Measurements from ENCODE around the gene SNPH. TPM values are rescaled to one million over a fixed set of nuclear protein-coding genes. Genes with fewer than 3 reads are reported as not detected.

The SNPH gene
- total RNA-seq, 1 donor from 2014 or later, result 6.0 TPM

DNA sequence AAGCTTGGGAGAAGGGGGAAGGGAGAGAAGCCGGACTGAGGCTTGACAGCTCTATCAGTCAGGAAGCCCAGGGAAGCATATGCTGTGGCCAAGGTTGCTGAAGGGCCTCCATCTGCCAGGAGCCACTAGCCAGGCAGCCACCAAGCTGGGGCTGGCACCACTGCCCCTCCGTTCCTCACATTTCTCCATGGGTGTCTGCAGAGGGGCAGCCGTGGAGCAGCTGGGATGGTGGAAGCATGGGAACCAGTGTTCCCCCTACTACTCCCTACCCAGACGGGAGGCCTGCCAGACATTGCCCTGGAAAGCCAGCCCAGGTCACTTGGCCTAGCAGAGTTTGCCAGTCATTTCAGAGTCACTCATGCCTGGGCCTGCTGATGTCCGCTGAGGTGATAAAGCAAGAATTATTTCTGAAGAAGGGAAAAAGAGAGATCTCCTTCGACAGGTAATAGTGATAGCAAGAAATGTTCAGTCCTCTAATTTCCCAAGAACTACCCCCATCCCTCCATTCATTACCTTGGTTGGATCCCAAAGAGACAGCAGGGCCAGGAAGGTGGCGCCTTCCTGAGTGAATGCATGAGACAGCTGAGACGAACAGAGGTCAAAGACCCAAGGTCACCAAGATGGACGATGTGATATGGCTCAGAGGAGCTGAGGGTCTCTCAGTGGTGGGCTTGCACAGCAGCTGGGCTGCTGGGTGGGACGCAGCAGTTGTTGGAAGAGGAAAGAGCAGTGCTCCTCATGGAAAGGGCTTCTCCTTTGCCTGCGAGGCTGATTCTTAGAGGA is 21.9 kb downstream of the SNPH start:
- no peak for DNase-seq (ENCODE audit: low spot score)

- no peak for DNase-seq (ENCODE audit: low spot score)
These were observed 25.2 kb downstream of the SNPH start for GRCh38 chr20:1291191-1291741.

DNA sequence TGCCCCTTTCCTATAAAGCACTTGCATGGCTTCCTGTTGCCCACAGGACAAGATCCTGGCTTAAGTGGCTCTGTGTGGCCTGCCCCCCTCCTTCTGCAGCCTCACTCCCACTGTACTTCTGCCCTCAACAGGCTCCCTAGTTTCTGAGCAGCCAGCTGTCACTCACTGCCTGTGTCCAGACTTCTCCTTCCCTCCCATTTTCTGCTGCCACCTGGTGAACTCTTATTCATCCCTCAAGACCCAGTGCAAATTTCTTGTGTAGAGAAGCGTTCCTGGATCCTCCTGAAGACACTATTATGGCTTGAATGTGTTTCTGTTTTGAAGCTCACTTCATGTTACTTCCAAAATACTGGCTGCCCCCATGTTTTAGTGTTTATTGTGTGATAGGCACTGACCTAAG is 26.5 kb downstream of the SNPH start:
- no peak for DNase-seq (ENCODE audit: low spot score)

GRCh38 chr20:1293641-1294379 is 27.7 kb downstream of the SNPH start:
- no peak for DNase-seq (ENCODE audit: low spot score)

DNA sequence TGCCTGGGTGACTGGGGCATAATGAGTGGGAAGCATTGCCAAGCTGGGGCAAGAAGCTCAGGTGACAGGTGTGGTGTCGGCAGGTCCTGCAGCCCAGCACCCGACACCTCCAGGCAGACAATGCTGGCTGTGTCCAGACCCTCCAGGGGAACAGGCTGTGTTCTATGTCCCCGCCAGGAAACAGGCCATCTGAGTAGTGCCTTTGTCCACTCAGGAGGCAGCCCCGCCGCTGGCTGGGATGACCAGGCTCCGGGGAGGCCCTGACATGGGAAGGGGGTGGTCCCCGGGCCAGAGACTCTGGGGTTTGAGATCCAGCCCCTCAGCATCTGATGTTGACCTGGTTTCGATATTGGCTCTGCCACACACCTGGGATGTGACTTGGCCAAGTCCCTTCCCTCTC is 28.4 kb downstream of the SNPH start:
- DNase-seq (ENCODE audit: low spot score), result no peak

DNA sequence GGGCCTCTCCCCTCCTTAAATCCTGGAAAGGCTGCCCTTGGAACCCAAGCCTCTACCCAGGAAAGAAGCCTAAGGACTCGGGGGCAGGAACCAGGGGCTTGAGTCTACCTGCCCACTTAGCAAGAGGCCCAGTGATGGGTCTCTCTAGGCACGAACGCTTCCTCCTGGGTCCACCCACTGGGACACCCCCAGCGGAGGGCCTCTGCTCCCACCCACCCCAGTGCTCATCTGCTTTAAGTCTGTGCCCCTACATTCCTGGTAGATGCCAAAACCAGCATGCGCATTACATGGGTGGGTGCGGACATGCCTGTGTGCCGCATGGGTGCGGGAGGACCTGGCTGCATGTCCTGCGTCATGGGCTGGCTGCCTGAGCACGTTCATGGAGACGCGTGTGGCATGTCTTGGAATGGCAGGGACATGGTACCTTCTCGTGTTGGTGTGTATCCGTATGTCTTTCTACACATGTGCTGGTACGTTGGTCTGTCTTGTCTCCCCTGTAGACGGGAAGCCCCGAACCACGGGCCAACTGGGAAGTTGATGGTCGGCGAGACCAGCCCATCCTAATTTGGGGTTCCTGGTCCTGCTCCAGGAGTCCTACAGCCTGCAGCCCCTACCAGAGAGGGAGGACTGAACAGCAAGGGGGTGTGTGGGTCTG is 29.3 kb downstream of the SNPH start:
- DNase-seq (ENCODE audit: low spot score), result no peak

GRCh38 chr20:1296117-1296610 is 30.1 kb downstream of the SNPH start:
- no peak for DNase-seq (ENCODE audit: low spot score)

DNA sequence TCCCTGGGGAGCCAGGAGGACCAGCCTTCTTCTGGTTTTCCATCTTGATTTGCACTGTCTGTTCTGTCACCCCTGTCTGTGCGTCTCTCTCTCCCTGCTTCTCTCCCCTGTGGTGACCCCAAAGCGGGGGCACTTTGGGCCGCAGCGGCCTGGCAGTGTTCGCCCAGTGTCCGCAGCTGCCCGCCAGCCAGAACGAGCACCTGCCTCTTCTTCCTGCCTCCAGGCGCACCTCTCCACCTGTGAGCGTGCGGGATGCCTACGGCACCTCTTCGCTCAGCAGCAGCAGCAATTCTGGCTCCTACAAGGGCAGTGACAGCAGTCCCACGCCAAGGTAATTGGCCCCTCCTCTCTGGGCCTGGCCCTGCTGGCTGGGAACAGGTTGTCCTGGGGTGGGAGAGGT is 30.8 kb downstream of the SNPH start:
- DNase-seq (ENCODE audit: low spot score), result no peak

DNA sequence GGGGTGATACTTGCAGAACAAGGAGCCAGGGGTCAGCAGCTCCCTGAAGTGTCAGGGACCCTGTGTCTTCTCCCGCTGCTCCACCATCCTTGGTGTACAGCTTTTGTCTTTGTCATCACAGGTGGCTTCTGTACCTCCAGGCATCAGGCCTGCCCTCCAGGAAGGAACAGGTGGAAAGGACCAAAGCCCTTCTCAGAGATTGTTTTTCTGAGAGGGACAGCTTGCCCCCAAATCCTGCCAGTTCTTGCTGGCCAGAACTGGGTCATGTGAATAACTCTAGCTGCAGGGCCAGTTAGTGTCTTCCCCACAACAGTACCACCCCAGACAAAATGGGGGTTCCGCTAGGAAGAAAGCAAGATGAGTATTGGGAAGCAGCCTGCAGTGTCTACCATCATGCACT is 31.4 kb downstream of the SNPH start:
- DNase-seq (ENCODE audit: low spot score), result no peak

DNA sequence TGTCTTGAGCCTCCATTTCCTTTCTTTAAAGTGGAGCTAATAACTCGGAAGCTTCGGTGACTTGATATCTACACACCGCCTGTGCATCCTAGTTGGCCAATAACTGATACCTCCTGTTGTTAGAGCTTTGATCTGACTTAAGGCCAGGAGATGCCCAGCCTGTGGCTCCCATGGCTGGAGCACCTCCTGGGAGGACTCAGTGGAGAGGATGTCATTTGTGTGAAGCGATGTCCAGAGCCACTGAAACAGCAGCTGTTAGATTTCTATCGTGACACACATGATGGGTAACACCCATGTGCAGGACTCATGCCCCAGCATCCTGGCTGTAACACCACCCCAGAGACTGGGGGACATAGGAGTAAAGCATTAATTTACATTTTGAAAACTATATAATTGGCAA is 32.1 kb downstream of the SNPH start:
- DNase-seq (ENCODE audit: low spot score), result no peak

GRCh38 chr20:1298888-1299511 is 32.9 kb downstream of the SNPH start:
- DNase-seq (ENCODE audit: low spot score), result no peak

DNA sequence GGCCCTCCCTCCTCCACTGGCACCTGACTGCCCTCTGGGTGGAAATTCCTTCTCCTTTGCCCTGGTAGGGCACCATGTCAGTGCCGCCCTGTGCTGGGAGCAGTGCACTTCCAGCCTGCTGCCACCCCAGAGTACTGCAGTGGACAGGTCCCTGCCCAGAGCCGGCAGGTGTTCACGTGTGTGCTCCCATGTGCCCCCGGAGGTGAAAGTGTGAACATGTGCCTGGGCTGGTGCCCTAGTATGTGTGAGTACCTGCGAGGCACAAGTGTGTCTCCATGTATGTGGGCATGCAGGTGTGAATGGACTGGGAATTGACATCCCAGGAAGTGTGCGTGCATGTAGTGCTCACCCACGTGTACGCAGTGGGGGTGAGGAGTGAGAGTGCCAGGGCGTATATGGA is 33.4 kb downstream of the SNPH start:
- no peak for DNase-seq (ENCODE audit: low spot score)

- no peak for DNase-seq (ENCODE audit: low spot score)
These were observed 34.2 kb downstream of the SNPH start for GRCh38 chr20:1300083-1300840.

DNA sequence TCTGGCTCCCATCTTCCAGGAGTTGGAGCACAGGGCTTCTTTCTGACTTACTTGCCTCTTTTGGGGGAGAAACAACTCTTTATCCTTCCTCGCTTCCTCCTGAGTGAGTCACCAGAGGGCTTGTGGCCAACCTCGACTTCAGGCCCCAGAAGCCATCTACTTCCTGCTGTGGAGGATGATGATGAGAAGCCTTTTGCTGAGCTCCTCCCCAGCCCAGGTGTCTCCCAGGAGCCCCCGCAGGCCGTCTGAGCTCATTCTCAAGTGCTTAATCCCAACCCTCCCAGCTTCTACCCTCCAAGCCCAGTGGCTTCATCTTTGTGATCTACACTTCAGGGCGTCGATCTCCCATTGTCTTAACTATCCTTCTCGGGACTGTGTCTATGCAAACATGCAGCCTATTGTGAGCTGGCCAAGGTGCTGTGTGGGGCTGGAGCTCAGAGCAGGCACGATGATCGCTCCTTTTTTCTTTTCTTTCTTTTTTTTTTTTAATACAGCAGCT is 35.0 kb downstream of the SNPH start:
- no peak for DNase-seq (ENCODE audit: low spot score)

DNA sequence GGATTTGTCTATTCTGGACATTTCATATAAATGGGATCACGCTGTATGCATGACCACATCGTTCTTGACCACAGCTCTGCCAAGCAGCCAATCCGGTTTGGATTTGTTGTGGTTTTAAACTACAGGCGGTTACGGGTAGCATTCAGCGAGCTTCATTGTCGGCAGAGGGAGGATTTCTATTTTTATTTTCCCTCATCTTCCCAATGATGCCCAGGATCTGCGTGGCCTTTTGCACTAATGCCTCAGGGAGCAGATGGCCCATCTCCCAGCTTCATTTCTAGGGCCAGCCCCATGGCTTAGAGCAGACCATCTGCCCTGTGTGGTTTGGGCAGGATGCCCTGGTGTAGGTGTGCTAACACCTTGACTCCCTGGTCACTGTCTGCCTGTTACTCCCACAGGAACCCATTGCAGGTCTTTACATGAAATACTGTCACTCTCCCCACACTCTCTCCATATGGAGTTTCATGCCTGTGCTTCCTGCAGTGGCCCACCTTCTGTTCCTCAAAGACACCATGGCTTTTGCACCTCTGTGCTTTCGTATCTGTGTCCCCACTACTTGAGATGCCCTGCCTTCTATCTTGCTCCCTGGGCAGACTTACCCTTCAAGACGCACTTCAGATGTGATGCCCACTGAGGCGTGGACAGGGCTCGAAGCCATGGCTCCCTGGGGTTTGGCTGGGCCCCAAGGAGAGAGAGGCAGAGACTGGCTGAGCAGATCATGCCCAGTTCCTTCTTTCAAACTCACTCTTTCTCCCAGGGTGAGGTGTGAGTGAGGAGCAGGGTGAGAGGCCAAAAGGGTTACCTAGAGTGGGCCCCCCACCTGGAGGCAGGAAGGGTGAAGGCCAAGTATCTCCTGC is 36.8 kb downstream of the SNPH start:
- no peak for DNase-seq (ENCODE audit: low spot score)

DNA sequence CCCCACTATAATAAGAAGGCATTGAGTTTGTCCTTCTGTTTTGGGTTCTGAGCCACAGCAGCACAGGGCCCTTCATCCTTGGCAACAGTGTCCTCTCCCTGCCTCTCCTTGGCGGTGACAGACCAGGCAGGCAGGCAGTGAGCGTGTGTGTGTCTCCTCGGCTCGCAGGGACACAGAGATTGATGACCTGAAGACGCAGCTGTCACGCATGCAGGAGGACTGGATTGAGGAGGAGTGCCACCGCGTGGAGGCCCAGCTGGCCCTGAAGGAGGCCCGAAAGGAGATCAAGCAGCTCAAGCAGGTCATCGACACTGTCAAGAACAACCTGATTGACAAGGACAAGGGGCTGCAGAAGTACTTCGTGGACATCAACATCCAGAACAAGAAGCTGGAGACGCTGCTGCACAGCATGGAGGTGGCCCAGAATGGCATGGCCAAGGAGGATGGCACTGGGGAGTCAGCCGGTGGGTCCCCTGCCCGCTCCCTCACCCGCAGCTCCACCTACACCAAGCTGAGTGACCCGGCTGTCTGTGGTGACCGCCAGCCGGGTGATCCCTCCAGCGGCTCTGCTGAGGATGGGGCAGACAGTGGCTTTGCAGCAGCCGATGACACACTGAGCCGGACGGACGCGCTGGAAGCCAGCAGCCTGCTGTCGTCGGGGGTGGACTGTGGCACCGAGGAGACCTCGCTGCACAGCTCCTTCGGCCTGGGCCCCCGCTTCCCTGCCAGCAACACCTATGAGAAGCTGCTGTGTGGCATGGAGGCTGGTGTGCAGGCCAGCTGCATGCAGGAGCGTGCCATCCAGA is 38.8 kb downstream of the SNPH start:
- no peak for DNase-seq (ENCODE audit: low spot score)

GRCh38 chr20:1305712-1306111 is 39.6 kb downstream of the SNPH start:
- no peak for DNase-seq (ENCODE audit: low spot score)

DNA sequence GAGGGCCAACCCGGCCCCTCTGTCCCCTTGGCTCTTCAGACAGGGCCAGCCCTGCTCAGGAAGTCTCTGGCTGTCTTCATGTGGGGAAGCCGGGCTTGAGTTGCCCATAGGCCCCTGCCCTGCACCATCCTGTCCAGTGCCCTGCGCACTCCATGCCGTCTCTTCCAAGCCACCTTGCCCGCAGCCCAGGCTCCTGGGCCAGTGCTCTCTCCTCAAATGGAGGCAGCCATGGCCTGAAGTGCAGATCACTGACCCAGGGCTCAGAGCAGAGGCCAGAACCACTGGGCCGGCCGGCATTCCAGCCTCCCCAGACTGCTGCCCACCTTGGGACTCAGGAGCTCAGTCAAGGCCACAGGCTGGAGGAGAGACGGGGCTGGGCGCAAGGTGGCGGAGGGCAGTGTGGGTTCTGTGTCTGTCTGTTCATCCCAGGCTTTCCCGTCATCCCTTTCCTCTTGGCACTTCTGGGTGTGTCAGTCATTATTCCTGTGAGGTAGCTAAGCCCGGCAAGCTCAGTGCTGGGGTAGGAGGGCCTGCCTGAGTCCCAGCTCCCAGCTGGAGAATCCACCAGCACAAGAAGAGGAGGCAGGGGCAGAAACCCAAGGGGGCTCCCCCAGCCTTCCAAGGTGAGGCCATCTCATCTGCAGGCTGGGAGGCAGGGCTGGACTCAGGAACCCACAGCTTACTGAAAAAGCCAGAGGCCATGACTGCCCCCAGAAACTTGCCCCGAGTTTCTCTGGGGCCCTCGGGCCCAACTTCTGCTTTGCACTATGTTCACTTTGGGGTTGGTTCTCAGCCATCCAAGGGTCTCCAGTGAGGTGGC is 40.4 kb downstream of the SNPH start:
- DNase-seq (ENCODE audit: low spot score), result no peak
